Amniotic epithelial cell (primary cell): ENCODE data around the gene SLC49A3.
"Not testable (repeated sequence)": the region's sequence is repeated elsewhere in the genome, so short reads cannot be mapped to it uniquely, and the experiment has no call there.

ENCODE experiments used
- DNase-seq: peaks from one replicate; pipeline ENCODE4 v3.0.0-alpha.2; 2010; ENCODE audit warnings: low read depth

Gene SLC49A3

GRCh38 chr4:722169-722725 lies 33.3 kb upstream of the SLC49A3 start:
- DNase-seq: no peak

DNA sequence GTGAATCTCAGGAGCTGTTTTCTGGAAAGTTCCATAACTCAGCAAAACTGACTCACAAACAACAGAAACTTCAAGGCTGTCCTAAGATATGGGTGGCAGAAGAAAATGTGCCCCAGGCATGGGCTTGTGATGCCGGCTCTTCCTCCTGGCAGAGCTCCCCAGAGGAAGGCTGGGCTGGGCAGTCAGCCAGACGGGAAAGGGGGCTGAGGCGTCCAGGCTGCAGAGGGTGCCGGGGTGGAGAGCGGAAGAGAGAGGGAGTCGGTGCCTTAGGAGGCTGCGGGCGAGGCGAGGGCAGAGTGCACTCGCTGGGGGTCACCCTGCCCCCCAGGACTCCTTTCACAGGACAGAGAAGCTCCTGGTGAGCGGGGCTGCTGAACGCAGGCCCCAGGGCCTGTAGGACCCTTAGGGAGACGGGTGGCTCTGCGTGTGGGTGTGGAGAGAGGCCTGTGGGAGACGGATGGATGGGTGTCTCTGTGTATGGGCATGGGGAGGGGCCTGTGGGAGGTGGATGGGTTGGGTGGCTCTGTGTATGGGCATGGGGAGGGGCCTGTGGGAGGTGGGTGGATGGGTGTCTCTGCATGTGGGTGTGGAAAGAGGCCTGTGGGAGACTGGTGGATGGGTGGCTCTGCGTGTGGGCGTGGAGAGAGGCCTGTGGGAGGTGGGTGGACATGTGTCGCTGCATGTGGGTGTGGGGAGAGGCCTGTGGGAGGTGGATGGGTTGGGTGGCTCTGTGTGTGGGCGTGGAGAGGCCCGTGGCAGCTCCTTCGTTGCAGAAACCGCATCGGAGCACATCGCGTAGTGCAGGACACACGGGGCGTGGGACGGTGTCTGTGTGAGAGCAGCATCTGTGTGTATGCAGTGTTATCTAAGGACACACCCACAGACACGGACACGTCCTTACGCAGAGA lies 32.6 kb upstream of the SLC49A3 start:
- peak; percentile 84 for DNase-seq

DNA sequence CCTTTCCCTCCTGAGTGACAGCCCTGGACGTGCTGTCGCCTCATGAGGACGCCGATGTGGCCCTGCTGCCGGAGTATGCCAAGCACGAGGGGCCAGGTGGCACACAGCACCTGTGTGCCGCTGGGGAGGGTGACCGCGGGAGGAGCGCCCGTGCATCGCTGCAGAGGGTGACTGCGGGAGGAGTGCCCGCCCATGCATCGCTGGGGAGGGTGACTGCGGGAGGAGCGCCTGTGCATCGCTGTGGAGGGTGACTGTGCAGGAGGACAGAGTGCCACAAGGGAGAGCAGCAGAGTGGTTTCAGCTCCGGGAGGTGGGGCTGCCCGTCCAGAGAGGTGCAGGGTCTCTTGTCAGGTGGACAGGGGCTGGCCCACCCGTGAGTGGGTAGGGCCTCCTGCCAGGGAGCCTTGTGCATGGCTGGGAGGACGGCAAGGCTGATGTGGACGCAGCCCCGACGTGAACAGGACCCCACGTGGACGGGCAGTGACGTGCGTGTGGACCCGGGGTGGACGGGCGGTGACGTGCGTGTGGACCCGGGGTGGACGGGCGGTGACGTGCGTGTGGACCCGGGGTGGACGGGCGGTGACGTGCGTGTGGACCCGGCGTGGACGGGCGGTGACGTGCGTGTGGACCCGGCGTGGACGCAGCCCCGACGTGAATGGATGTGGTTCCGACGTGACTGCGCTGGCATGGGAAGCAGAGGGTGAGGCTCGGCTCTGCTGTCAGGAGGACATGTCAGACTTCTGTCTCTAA lies 31.3 kb upstream of the SLC49A3 start:
- no peak for DNase-seq

DNA sequence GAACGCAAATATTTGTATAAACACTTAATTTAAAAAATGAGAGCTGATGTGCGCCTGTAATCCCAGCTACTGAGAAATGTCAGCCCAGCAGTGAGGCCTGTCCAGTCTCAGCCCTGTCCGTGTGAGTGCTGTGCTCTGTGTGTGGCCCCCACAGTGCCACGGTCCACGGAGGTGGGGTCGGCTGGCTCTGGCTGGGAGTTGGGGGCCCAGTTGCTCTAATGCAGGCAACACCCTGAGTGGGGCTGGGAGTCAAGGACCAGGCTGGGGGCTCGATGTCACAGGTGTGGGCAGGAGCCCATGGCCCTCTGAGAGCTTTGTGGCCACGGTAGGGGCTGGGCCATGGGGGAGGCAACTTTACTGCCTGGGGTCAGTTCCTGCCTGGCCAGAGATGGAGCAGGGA lies 29.5 kb upstream of the SLC49A3 start:
- no peak for DNase-seq

- DNase-seq: no peak
Measured at GRCh38 chr4:717601-718320, 28.8 kb upstream of the SLC49A3 start.

DNA sequence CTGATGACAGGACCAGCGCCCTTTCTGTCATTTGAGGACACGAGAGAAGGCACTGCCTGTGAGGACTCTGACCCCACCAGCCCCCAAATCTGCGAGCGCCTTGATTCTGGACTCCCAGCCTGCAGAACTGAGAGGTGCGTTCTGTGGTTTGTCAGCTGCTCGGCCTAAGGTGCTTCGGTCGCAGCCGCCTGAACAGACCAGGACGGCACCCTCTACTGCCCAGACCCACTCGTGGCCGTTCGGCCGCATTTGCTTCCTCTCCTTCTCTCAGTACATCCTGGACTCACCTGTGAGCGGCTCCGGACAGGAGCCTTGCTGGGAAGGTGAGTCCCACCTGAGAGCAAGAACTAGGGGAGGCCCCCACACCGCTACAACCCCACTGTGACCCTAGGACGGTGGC lies 25.1 kb upstream of the SLC49A3 start:
- no peak for DNase-seq

DNA sequence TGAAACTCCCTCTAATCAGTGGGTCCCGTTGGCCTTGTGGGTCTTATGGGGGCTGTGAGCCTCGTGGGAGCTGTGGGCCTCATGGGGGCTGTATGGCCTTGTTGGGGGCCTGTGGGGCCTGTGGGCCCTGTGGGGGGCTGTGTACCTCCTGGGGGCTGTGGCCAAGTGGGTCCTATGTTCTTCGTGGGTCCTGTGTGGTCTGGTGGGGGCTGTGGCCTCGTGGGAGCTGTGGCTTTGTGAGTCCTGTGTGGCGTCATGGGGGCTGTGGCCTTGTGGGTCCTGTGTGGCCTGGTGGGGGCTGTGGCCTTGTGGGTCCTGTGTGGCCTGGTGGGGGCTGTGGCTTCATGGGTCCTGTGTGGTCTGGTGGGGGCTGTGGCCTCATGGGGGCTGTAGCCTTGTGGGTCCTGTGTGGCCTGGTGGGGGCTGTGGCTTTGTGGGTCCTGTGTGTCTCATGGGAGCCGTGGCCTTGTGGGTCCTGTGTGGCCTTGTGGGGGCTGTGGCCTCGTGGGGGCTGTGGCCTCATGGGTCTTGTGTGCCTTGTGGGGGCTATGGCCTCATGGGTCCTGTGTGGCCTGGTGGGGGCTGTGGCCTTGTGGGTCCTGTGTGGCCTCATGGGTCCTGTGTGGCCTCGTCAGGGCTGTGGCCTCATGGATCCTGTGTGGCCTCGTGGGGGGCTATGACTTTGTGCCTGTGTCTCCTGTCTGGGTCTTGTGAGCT lies 24.1 kb upstream of the SLC49A3 start:
- DNase-seq: no peak

- no peak for DNase-seq
Measured at GRCh38 chr4:712093-712492, 23.1 kb upstream of the SLC49A3 start.

GRCh38 chr4:710916-711315 lies 22.0 kb upstream of the SLC49A3 start:
- DNase-seq: no peak

GRCh38 chr4:710116-710515 lies 21.2 kb upstream of the SLC49A3 start:
- DNase-seq: no peak

GRCh38 chr4:709348-709747 lies 20.4 kb upstream of the SLC49A3 start:
- DNase-seq: no peak

GRCh38 chr4:708631-708933 lies 19.6 kb upstream of the SLC49A3 start:
- no peak for DNase-seq

- no peak for DNase-seq
Measured at GRCh38 chr4:707929-708630, 19.1 kb upstream of the SLC49A3 start.

- DNase-seq: no peak
Measured at GRCh38 chr4:706834-707598, 18.1 kb upstream of the SLC49A3 start.

DNA sequence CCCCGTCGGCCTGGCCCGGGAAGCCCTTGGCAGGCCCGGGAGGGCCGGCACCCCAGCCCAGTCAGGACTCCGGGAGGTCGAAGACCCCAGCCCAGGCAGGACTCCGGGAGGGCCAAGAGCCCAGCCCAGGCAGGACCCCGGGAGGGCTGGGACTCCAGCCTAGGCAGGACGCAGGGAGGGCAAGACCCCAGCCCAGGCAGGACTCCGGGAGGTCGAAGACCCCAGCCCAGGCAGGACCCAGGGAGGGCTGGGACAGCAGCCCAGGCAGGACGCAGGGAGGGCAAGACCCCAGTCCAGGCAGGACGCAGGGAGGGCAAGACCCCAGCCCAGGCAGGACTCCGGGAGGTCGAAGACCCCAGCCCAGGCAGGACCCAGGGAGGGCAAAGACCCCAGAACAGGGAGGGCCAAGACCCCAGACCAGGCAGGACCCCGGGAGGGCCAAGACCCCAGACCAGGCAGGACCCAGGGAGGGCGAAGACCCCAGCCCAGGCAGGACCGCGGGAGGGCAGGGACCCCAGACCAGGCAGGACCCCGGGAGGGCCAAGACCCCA lies 17.2 kb upstream of the SLC49A3 start:
- not testable (repeated sequence) for DNase-seq

- peak; percentile 88 for DNase-seq
Measured at GRCh38 chr4:705278-706082, 16.5 kb upstream of the SLC49A3 start, which contains the start of gene PCGF3. TSS of gene PCGF3 (plus strand) at chr4:705832. CDS start at chr4:733681, 27,849 bp downstream.

GRCh38 chr4:704971-705277 lies 16.0 kb upstream of the SLC49A3 start:
- DNase-seq: no peak

GRCh38 chr4:704198-704891 lies 15.4 kb upstream of the SLC49A3 start:
- no peak for DNase-seq
